ENCODE data around the gene PCP4.
"Not testable (repeated sequence)": the region's sequence is repeated elsewhere in the genome, so short reads cannot be mapped to it uniquely, and the experiment has no call there.

PCP4 gene

GRCh38 chr21:39869141-39869818 is 2.0 kb downstream of the PCP4 start:
- DNase-seq: no peak

- DNase-seq: no peak
These were observed 6.4 kb downstream of the PCP4 start for GRCh38 chr21:39873687-39874086.

GRCh38 chr21:39874206-39874605 is 7.0 kb downstream of the PCP4 start:
- DNase-seq: no peak

- no peak for DNase-seq
These were observed 7.5 kb downstream of the PCP4 start for GRCh38 chr21:39874759-39875158.

GRCh38 chr21:39881661-39882060 is 14.4 kb downstream of the PCP4 start:
- no peak for DNase-seq

GRCh38 chr21:39882151-39882838 is 15.1 kb downstream of the PCP4 start:
- no peak for DNase-seq

- DNase-seq: no peak
These were observed 15.6 kb downstream of the PCP4 start for GRCh38 chr21:39882839-39883195.

- DNase-seq: no peak
These were observed 18.0 kb downstream of the PCP4 start for GRCh38 chr21:39885119-39885848.

GRCh38 chr21:39888848-39889247 is 21.6 kb downstream of the PCP4 start:
- no peak for DNase-seq

- DNase-seq: no peak
These were observed 23.9 kb downstream of the PCP4 start for GRCh38 chr21:39891111-39891510.

GRCh38 chr21:39891863-39892262 is 24.6 kb downstream of the PCP4 start:
- DNase-seq: not testable (repeated sequence)

- DNase-seq: no peak
These were observed 33.3 kb downstream of the PCP4 start for GRCh38 chr21:39900491-39900890.

GRCh38 chr21:39900911-39901310 is 33.7 kb downstream of the PCP4 start:
- no peak for DNase-seq

- DNase-seq: peak; percentile 5
These were observed 35.7 kb downstream of the PCP4 start for GRCh38 chr21:39902986-39903385.

GRCh38 chr21:39904457-39904856 is 37.2 kb downstream of the PCP4 start:
- DNase-seq: peak; percentile 26

GRCh38 chr21:39908265-39908923 is 41.2 kb downstream of the PCP4 start:
- DNase-seq: peak; percentile 64

GRCh38 chr21:39911286-39912199 is 44.3 kb downstream of the PCP4 start:
- DNase-seq: peak; percentile 36

GRCh38 chr21:39913706-39914305 is 46.6 kb downstream of the PCP4 start:
- no peak for DNase-seq

GRCh38 chr21:39915881-39916280 is 48.6 kb downstream of the PCP4 start:
- DNase-seq: no peak

- no peak for DNase-seq
These were observed 51.3 kb downstream of the PCP4 start for GRCh38 chr21:39918558-39918957.

GRCh38 chr21:39923476-39923875 is 56.2 kb downstream of the PCP4 start:
- no peak for DNase-seq
